Measurements from ENCODE around the gene DGKB.

DNA sequence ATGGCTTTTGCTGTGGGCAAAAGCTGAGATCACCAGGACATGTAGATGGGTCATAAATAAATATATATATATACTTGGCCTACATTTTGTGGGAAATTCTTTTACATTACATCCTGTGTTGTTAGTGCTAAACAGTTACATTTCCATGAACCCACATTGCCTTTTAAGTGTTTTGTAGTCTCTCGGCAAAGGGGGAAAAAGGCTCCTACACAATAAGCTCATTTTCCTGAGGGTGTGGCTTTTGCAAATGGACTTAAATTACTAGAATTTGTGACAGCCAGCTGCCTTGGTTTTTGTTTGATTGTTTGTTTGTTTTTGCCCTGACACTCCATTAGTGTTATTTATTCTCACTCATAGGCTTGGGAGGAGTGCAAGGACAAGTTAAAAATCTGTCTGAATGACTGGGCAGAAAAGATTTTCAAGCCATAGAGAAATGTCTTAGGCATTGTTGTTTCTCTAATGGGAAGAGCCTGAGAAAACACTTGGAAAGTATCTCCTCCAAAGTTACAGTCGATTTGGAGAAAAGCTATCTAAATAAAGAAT, 128.8 kb downstream of the DGKB start:
- TF ChIP-seq, protein P1, sequence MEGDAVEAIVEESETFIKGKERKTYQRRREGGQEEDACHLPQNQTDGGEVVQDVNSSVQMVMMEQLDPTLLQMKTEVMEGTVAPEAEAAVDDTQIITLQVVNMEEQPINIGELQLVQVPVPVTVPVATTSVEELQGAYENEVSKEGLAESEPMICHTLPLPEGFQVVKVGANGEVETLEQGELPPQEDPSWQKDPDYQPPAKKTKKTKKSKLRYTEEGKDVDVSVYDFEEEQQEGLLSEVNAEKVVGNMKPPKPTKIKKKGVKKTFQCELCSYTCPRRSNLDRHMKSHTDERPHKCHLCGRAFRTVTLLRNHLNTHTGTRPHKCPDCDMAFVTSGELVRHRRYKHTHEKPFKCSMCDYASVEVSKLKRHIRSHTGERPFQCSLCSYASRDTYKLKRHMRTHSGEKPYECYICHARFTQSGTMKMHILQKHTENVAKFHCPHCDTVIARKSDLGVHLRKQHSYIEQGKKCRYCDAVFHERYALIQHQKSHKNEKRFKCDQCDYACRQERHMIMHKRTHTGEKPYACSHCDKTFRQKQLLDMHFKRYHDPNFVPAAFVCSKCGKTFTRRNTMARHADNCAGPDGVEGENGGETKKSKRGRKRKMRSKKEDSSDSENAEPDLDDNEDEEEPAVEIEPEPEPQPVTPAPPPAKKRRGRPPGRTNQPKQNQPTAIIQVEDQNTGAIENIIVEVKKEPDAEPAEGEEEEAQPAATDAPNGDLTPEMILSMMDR (IDR thresholded peaks at IDR 0.05), result no peak
- no peak for TF ChIP-seq EP300 (IDR thresholded peaks at IDR 0.05)

All from gastroesophageal sphincter (tissue), 3 donors.